T-helper 1 cell (primary cell): ENCODE data around the gene ACY1.

ENCODE experiments used
- DNase-seq, 5 donors: peaks; one replicate each; pipeline ENCODE4 v3.0.0-alpha.2; 2012 to 2020

Gene ACY1

GRCh38 chr3:51964521-51964920 lies 18.8 kb upstream of the ACY1 start:
- DNase-seq = no peak

- DNase-seq = no peak
Observed at GRCh38 chr3:51966016-51966415, 17.3 kb upstream of the ACY1 start.

- DNase-seq = no peak
Observed at GRCh38 chr3:51966486-51966885, 16.8 kb upstream of the ACY1 start.

- peak in 1 of 5 donors; percentile 20 for DNase-seq
Observed at GRCh38 chr3:51966922-51967383, 16.4 kb upstream of the ACY1 start.

GRCh38 chr3:51967384-51968169 lies 15.8 kb upstream of the ACY1 start, which contains the start of gene PCBP4:
PCBP4 (minus strand) TSS chr3:51967454; CDS start chr3:51961240, 6,214 bp downstream.
- peak in 1 of 5 donors; percentile 53 for DNase-seq

GRCh38 chr3:51968170-51968775 lies 15.1 kb upstream of the ACY1 start:
- no peak for DNase-seq

GRCh38 chr3:51968883-51969678 lies 14.3 kb upstream of the ACY1 start:
- no peak for DNase-seq

GRCh38 chr3:51969841-51970240 lies 13.5 kb upstream of the ACY1 start:
- DNase-seq = no peak

GRCh38 chr3:51970606-51971300 lies 12.6 kb upstream of the ACY1 start:
- DNase-seq = no peak

GRCh38 chr3:51971350-51971749 lies 12.0 kb upstream of the ACY1 start:
- no peak for DNase-seq

- DNase-seq = no peak
Observed at GRCh38 chr3:51974277-51974962, 8.9 kb upstream of the ACY1 start.

GRCh38 chr3:51974963-51975851 lies 8.1 kb upstream of the ACY1 start, which contains the start of gene ABHD14A:
ABHD14A (plus strand) TSS chr3:51975064; CDS start chr3:51975136, 72 bp downstream.
- DNase-seq = peak; percentile 62 to 78 (median 71)

- DNase-seq = peak in 1 of 5 donors; percentile 26
Observed at GRCh38 chr3:51975852-51976549, 7.3 kb upstream of the ACY1 start.

- DNase-seq = peak in 1 of 5 donors; percentile 51
Observed at GRCh38 chr3:51977446-51978142, 5.7 kb upstream of the ACY1 start.

- DNase-seq = no peak
Observed at GRCh38 chr3:51978143-51978502, 5.2 kb upstream of the ACY1 start.

GRCh38 chr3:51980253-51980652 lies 3.1 kb upstream of the ACY1 start:
- no peak for DNase-seq

GRCh38 chr3:51982352-51982837 lies 940 bp upstream of the ACY1 start:
- peak in 1 of 5 donors; percentile 51 for DNase-seq

GRCh38 chr3:51983578-51984268 lies 388 bp downstream of the ACY1 start:
- no peak for DNase-seq

GRCh38 chr3:51984269-51984647 lies 923 bp downstream of the ACY1 start:
- DNase-seq = no peak
